Esophagus squamous epithelium (tissue), 4 donors: Measurements from ENCODE around the gene MGAT5.

Source experiments
- POLR2A ChIP-seq, 4 donors: fragments of 450-650 bp; IDR thresholded peaks; one replicate each; pipeline ENCODE4 v1.6.1; 2017; ENCODE audit warnings: antibody characterized with exemption in 4 of 4, mild to moderate bottlenecking in 4 of 4, moderate library complexity in 3 of 4
- TF ChIP-seq, protein P1 (sequence below), 6 experiments: fragments of 450-650 bp in 4 of 6; fragments of 200-600 bp in 2 of 6; sonication (generic) in 2 of 6; IDR thresholded peaks; one replicate each; pipeline ENCODE4 v1.5.1; 2016 to 2019; ENCODE audit warnings: antibody characterized with exemption in 6 of 6, mild to moderate bottlenecking in 4 of 6, moderate library complexity in 4 of 6

DNA sequence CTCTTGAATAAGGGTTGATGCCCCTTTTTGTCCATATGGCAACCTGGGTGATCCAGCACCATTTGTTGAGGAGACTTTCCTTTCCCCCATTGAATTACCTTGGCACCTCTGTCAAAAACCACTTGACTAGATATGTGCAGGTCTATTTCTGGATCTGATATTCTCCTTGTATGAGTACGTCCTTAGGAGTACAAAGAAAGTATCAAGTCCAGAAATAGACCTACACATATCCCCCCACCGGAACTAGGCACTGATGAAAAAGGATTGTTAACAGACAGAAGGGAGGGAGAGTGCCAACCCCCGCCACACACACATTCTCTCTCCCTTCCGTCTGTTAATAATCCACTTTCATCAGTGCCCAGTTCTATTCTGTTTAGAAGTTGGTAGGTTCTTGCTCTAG is 239.9 kb downstream of the MGAT5 start:
- TF ChIP-seq, protein P1, sequence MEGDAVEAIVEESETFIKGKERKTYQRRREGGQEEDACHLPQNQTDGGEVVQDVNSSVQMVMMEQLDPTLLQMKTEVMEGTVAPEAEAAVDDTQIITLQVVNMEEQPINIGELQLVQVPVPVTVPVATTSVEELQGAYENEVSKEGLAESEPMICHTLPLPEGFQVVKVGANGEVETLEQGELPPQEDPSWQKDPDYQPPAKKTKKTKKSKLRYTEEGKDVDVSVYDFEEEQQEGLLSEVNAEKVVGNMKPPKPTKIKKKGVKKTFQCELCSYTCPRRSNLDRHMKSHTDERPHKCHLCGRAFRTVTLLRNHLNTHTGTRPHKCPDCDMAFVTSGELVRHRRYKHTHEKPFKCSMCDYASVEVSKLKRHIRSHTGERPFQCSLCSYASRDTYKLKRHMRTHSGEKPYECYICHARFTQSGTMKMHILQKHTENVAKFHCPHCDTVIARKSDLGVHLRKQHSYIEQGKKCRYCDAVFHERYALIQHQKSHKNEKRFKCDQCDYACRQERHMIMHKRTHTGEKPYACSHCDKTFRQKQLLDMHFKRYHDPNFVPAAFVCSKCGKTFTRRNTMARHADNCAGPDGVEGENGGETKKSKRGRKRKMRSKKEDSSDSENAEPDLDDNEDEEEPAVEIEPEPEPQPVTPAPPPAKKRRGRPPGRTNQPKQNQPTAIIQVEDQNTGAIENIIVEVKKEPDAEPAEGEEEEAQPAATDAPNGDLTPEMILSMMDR (IDR thresholded peaks at IDR 0.05): no peak
- no peak for TF ChIP-seq POLR2A (IDR thresholded peaks at IDR 0.05)
